Heart right ventricle (tissue), 16 donors: ENCODE results near the gene CLCNKA. TPM values are rescaled to one million over a fixed set of nuclear protein-coding genes. Genes with fewer than 3 reads are reported as not detected.
A peak's percentile ranks its signal among the peaks of the same experiment; 100 is the strongest.

ENCODE experiments used
- ATAC-seq, 8 donors: fragments of 200-7000 bp; cut with Tn5 transposase; one replicate each; pipeline ENCODE4 v1.9.1; 2020; ENCODE audit warnings: mild to moderate bottlenecking in 8 of 8, moderate library complexity in 8 of 8, moderate number of reproducible peaks in 1 of 8
- DNase-seq, 2 donors: peaks; one replicate each; pipeline ENCODE4 v3.0.0-alpha.2; 2020
- H3K27ac ChIP-seq, 10 donors: fragments of 200-600 bp; sonication (generic) in 2 of 10; one replicate each; pipeline versions ENCODE4 v1.5.0 to v1.8.0; 2020 to 2022; ENCODE audit warnings: mild to moderate bottlenecking in 3 of 10
- H3K27me3 ChIP-seq, 7 donors: fragments of 200-600 bp; one replicate each; pipeline ENCODE4 v1.8.0; 2021 to 2022; ENCODE audit warnings: mild to moderate bottlenecking in 2 of 7
- H3K36me3 ChIP-seq, 9 donors: fragments of 200-600 bp; sonication (generic) in 1 of 9; one replicate each; pipeline versions ENCODE4 v1.5.0 to v1.8.0; 2020 to 2022; ENCODE audit warnings: mild to moderate bottlenecking in 2 of 9
- H3K4me1 ChIP-seq, 9 donors: fragments of 200-600 bp; sonication (generic) in 1 of 9; one replicate each; pipeline versions ENCODE4 v1.5.0 to v1.8.0; 2020 to 2022; ENCODE audit warnings: mild to moderate bottlenecking in 4 of 9
- H3K4me3 ChIP-seq, 10 donors: fragments of 200-600 bp; sonication (generic) in 2 of 10; one replicate each; pipeline versions ENCODE4 v1.5.0 to v1.8.0; 2020 to 2022; ENCODE audit warnings: mild to moderate bottlenecking in 7 of 10, moderate library complexity in 2 of 10
- H3K9me3 ChIP-seq, 11 donors: fragments of 200-600 bp in 10 of 11; sonication (generic) in 2 of 11; one replicate each; pipeline versions ENCODE4 v1.5.0 to v1.8.0; 2013 to 2022; ENCODE audit warnings: mild to moderate bottlenecking in 2 of 11, control low read depth in 1 of 11, moderate library complexity in 1 of 11
- WGBS, 2 donors: extraction: QIAGEN DNeasy Blood & Tissue Kit; methylation state at CpG; one replicate each; pipeline ENCODE4 v1.1.7; 2013; ENCODE audit warnings: inconsistent platforms in 1 of 2; 5-methylcytosine and 5-hydroxymethylcytosine counted together
- intact Hi-C, 10 donors: fragments of 100-400 bp; cut with DNase I; formaldehyde crosslinking; loops; one replicate each; pipeline versions ENCODE4 v1.11.1 to v1.14.2; 2022
- polyA plus RNA-seq, 2 donors: library from polyadenylated mRNA; stranded (reverse); fragments of 200-250 nt; gene quantifications; one replicate each; pipeline ENCODE4 v1.2.3, GENCODE V29; 2013
- total RNA-seq, 10 donors: library from RNA; stranded (reverse); fragmentation: NEBNext Ultra II Directional in 3 of 10; extraction: Animal tissue kit (Norgen Biotek cat#: 25700) in 3 of 10; gene quantifications; one replicate each; pipeline versions ENCODE4 v1.2.1 to v1.2.4, GENCODE V29; 2021 to 2023
- TF ChIP-seq, protein P1 (sequence below), 9 donors: fragments of 200-600 bp; sonication (generic) in 2 of 9; IDR thresholded peaks; one replicate each; pipeline versions ENCODE4 v1.5.0 to v1.8.0; 2021 to 2022; ENCODE audit warnings: antibody characterized with exemption in 9 of 9, mild to moderate bottlenecking in 5 of 9, moderate library complexity in 1 of 9
- donor health status: Arrhythmogenic right ventricular cardiomyopathy.
- donor health status: ischemic (EF 13 %, LVEDD 7.1; RV severe dilation, severe dysfunction).
- donor health status: healthy with polysubstance abuse.
- donor health status: DM: no; HTN: yes; CAD: no.
- donor health status: DM: no; HTN: no; CAD: no.
- donor health status: ischemic (EF 25% LVEDD 6.9; RV normal size, moderate dysfunction).
- donor health status: ischemic (EF 25% LVEDD 5.7; RV mildly dilated, moderate dysfunction).
- donor health status: healthy.
- donor health status: DM: yes; HTN: yes; CAD: no.
- donor health status: Ischemic cardiomyopathy.
- donor health status: ischemic (EF 35%, LVEDD 5.7; RV mildly dilated, moderate dysfunction).
- donor health status: nonischemic (EF 11% LVEDD 7.7; RV severe dilation, severe dysfunction).
- donor health status: DM: yes; HTN: yes; CAD: no.
- donor health status: PGD.
- donor health status: ischemic (EF 29% LVEDD 5.4; RV normal size, mild dysfunction).
- donor health status: nonischemic (EF 23%, LVEDD 6.1; RV moderate dilation, normal function).

The CLCNKA gene
- total and polyA plus RNA-seq, 12 donors, result 0.19 to 1.0 (median 0.35) TPM; not detected in 1

DNA sequence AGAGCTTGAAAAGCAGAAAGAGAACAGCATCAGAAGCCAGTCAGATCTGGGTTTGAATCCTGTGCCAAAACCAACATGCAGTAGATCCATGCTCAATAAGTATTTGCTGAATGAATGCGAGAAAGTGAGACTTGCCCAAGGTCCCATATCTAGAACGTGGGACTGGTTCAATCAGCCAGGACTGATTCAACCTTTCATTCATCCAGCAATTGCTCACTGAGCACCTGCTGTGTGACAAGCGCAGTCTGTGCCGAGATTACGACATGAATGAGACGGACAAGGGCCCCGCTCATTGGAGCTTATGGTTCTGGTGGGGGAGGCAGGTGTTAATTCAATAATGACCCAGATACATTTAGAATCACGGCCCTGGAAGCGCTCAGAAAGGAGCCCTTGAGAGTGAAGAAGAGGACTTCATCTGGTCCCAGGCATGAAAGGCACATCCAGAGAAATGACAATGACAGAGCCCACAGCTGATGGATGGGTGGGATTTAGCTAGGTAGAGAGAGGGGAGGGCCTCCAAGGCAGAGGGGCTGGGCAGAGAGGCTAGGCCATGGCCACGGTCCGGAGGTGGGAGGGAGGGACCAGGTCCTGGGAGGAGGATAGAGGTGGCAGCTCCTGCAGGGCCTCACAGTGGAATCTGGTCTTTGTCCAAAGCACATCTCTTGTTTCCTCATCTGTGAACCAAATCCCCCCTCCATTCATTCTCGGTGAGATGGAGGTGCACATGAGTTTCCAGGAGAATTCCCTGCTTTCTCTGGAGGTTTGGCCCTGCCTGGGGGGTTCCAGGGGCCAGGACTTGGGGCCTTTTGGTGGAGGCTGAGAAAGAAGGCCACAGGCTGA lies 55.8 kb downstream of the CLCNKA start:
- ATAC-seq (no peak), DNase-seq (no peak)
- no peaks in the 10 kb centered on the region for H3K9me3 ChIP-seq
- no peaks in the 10 kb centered on the region for H3K36me3 ChIP-seq
- peaks cover 0 to 22% (median 6%) of the 10 kb centered on the region in 7 donors for H3K27me3 ChIP-seq
- peak overlapping the region in 5 of 10 donors; percentile 25 to 65 (median 52) for H3K27ac ChIP-seq
- no peak overlapping the region for H3K4me3 ChIP-seq
- peaks cover 9 to 65% (median 40%) of the 10 kb centered on the region in 9 donors for H3K4me1 ChIP-seq
- WGBS, 2 donors, result 84 to 89% methylated on average over 12 of the region's 12 CpGs
- intact Hi-C loops, result loop anchor here in 9 of 10 donors (1.0 to 10.0 kb wide), 8 partner anchors 110 to 290 kb away; partner anchors contain the start of gene SZRD1 (in 3 of the 9)
- TF ChIP-seq, protein P1, sequence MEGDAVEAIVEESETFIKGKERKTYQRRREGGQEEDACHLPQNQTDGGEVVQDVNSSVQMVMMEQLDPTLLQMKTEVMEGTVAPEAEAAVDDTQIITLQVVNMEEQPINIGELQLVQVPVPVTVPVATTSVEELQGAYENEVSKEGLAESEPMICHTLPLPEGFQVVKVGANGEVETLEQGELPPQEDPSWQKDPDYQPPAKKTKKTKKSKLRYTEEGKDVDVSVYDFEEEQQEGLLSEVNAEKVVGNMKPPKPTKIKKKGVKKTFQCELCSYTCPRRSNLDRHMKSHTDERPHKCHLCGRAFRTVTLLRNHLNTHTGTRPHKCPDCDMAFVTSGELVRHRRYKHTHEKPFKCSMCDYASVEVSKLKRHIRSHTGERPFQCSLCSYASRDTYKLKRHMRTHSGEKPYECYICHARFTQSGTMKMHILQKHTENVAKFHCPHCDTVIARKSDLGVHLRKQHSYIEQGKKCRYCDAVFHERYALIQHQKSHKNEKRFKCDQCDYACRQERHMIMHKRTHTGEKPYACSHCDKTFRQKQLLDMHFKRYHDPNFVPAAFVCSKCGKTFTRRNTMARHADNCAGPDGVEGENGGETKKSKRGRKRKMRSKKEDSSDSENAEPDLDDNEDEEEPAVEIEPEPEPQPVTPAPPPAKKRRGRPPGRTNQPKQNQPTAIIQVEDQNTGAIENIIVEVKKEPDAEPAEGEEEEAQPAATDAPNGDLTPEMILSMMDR (IDR thresholded peaks at IDR 0.05), result no peak

DNA sequence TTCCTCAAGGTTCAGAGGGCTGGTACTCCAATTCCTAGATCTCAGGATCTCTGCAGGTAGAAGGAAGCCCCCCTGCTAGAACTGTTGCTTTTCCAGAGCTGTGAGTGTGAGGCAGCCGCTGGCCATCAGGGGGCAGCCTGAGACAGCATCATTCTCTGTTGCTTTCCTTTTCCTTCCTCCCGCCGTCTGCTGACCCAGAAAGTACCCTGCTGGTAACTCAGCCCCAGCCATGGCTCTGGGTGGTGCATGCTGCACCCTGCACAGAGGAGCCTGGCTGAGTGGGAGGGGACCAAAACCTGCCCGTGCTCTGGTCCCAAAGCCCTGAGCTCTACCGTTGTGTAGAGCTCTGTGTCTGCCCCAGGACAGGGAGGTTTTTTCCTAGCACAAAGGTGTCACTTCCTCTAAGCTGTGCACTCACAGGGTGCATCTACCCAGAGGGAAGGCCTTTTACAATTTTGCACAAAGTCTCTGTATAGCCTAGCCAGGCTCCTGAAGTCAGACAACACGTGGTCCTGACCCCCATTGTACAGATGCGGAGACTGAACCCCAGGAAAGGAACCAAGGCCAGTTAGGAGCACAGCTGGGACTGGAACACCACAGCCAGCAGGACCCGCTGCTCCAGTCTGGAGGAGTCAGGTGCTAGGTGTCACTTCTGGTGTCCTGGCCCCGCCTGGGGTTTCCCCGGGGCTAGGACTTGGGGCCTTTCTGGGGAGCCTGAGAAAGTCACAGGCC lies 57.3 kb downstream of the CLCNKA start:
- peaks cover 2 to 68% (median 31%) of the 10 kb centered on the region in 9 donors for H3K4me1 ChIP-seq
- DNase-seq, result peak; percentile 76 to 79
- H3K9me3 ChIP-seq, result no peaks in the 10 kb centered on the region
- H3K4me3 ChIP-seq, result peak overlapping the region in 2 of 10 donors; percentile 15 to 29
- no peaks in the 10 kb centered on the region for H3K36me3 ChIP-seq
- intact Hi-C loops, result loop anchor here (1.0 to 10.0 kb wide), 9 partner anchors 108 to 288 kb away; partner anchors contain the start of gene SZRD1 (in 3 of the 10)
- H3K27ac ChIP-seq, result peak overlapping the region in 4 of 10 donors; percentile 4 to 32 (median 10)
- ATAC-seq, result peak; percentile 40 to 82 (median 66)
- TF ChIP-seq, protein P1 (IDR thresholded peaks at IDR 0.05), result peak; percentile 83 to 93 (median 89)
- WGBS, 2 donors, result 36 to 38% methylated on average over 10 of the region's 10 CpGs
- peaks cover 0 to 10% (median 0%) of the 10 kb centered on the region in 7 donors for H3K27me3 ChIP-seq

DNA sequence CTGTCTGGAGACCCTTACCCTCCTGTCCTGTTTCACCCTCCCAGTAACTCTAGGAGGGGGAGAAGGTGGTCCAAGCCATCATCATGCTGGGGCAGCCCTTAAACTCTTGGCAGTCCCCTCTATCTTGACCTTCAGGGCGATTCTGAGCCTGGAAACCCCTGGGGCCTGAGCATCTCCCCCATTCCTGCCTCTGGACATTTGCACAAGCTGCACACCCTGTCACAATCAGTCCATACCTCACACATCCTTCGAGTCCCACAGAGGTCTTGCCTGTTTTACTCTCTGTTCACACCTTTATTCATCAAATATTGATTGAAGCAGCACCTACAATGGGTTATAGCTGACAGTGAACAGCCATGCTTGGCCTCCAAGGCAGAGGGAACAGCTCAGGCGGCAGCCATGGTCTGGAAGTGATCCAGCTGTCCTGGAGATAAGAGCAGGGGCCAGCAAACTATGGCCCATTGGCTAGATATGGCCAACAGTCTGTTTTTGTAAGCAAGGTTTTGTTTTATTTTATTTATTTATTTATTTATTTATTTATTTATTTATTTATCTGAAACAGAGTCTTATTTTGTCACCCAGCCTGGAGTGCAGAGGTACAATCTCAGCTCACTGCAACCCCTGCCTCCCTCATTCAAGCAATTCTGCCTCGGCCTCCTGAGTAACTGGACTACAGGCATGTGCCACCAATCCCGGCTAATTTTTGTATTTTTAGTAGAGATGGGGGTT lies 58.8 kb downstream of the CLCNKA start:
- TF ChIP-seq, protein P1 (IDR thresholded peaks at IDR 0.05), result no peak
- H3K27me3 ChIP-seq, result no peaks in the 10 kb centered on the region
- no peaks in the 10 kb centered on the region for H3K9me3 ChIP-seq
- intact Hi-C loops, result loop anchor here in 7 of 10 donors (2.0 to 10.0 kb wide), 8 partner anchors 47 to 282 kb away; partner anchors contain the start of gene CPLANE2 (in 1 of the 7)
- ATAC-seq, result no peak
- H3K4me3 ChIP-seq, result no peak overlapping the region
- H3K27ac ChIP-seq, result no peak overlapping the region
- WGBS, 2 donors, result 84% methylated on average over 5 of the region's 5 CpGs
- peaks cover 5 to 69% (median 26%) of the 10 kb centered on the region in 9 donors for H3K4me1 ChIP-seq
- no peaks in the 10 kb centered on the region for H3K36me3 ChIP-seq
- no peak for DNase-seq
